Measurements from ENCODE around the gene CSF3. TPM values are rescaled to one million over a fixed set of nuclear protein-coding genes. Genes with fewer than 3 reads are reported as not detected.
"Not testable (repeated sequence)": the region's sequence is repeated elsewhere in the genome, so short reads cannot be mapped to it uniquely, and the experiment has no call there.

The CSF3 gene
- total RNA-seq, 2 experiments from 2014 or later: not detected

GRCh38 chr17:40004072-40004471 lies 11.2 kb upstream of the CSF3 start:
- no peaks in the 10 kb centered on the region for H3K4me1 ChIP-seq (ENCODE audit: insufficient read depth, low read length, poor library complexity, severe bottlenecking)
- H4K20me1 ChIP-seq (ENCODE audit: insufficient read depth, low read length): no peaks in the 10 kb centered on the region
- no peaks in the 10 kb centered on the region for H3K79me2 ChIP-seq (ENCODE audit: insufficient read depth, low read depth, low read length)
- no peaks in the 10 kb centered on the region for H3K9me3 ChIP-seq (ENCODE audit: low read length)
- BruUV-seq (replicated peaks): no TSS peak
- no peak overlapping the region for H3K27ac ChIP-seq (ENCODE audit: low read depth, low read length, poor library complexity, severe bottlenecking)
- no peaks in the 10 kb centered on the region for H3K36me3 ChIP-seq (ENCODE audit: insufficient read depth, low read length)
- no peak overlapping the region for H3K4me2 ChIP-seq (ENCODE audit: low read length)
- no peaks in the 10 kb centered on the region for H3K9me2 ChIP-seq (ENCODE audit: insufficient read depth, low read length)
- DNase-seq (ENCODE audit: low spot score): no peak
- intact Hi-C loops (cut with micrococcal nuclease; ENCODE audit: unreplicated experiment): no loop called here
- no peak overlapping the region for H3K4me3 ChIP-seq (ENCODE audit: low read depth, low read length, poor library complexity, severe bottlenecking)
- TF ChIP-seq EZH2phosphoT487 (IDR thresholded peaks at IDR 0.05; ENCODE audit: borderline replicate concordance, low read depth, low read length): no peak
- TF ChIP-seq, protein P1, sequence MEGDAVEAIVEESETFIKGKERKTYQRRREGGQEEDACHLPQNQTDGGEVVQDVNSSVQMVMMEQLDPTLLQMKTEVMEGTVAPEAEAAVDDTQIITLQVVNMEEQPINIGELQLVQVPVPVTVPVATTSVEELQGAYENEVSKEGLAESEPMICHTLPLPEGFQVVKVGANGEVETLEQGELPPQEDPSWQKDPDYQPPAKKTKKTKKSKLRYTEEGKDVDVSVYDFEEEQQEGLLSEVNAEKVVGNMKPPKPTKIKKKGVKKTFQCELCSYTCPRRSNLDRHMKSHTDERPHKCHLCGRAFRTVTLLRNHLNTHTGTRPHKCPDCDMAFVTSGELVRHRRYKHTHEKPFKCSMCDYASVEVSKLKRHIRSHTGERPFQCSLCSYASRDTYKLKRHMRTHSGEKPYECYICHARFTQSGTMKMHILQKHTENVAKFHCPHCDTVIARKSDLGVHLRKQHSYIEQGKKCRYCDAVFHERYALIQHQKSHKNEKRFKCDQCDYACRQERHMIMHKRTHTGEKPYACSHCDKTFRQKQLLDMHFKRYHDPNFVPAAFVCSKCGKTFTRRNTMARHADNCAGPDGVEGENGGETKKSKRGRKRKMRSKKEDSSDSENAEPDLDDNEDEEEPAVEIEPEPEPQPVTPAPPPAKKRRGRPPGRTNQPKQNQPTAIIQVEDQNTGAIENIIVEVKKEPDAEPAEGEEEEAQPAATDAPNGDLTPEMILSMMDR (conservative IDR thresholded peaks at IDR 0.05; ENCODE audit: low read length): no peak
- no peak overlapping the region for H2AFZ ChIP-seq (ENCODE audit: low read length)
- ChIA-PET CTCF (ENCODE audit: unreplicated experiment) (no interaction called here), POLR2A (no interaction called here)

GRCh38 chr17:40004712-40005111 lies 10.5 kb upstream of the CSF3 start:
- CTCF ChIA-PET (ENCODE audit: unreplicated experiment): no interaction called here
- BruUV-seq (replicated peaks): no TSS peak

DNA sequence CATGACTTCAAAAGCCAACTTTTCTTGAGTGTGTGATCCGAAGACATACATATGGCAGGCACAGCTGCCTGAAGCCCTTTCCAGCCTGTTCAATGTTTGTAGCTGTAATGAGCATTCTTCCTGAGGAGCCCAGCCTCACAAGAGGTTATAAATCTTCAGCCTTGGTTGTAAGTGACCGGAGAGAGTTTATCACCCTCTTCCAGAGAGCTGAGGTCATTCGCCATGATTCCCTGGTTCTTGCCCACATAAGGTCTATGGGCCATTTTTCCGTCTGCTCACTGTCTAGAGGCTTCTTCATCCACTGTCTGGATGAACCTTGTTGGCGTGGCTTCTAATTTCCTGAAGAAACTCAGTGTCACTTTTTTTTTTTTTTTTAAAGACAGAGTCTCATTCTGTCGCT lies 9.7 kb upstream of the CSF3 start:
- no peaks in the 10 kb centered on the region for H4K20me1 ChIP-seq (ENCODE audit: insufficient read depth, low read length)
- H3K4me1 ChIP-seq (ENCODE audit: insufficient read depth, low read length, poor library complexity, severe bottlenecking): peaks cover 8% of the 10 kb centered on the region
- H3K27ac ChIP-seq (ENCODE audit: low read depth, low read length, poor library complexity, severe bottlenecking): no peak overlapping the region
- H3K4me2 ChIP-seq (ENCODE audit: low read length): no peak overlapping the region
- H3K9me3 ChIP-seq (ENCODE audit: low read length): no peaks in the 10 kb centered on the region
- no TSS peak for BruUV-seq (replicated peaks)
- no peaks in the 10 kb centered on the region for H3K79me2 ChIP-seq (ENCODE audit: insufficient read depth, low read depth, low read length)
- H3K4me3 ChIP-seq (ENCODE audit: low read depth, low read length, poor library complexity, severe bottlenecking): no peak overlapping the region
- CTCF ChIA-PET (ENCODE audit: unreplicated experiment): no interaction called here
- POLR2A ChIA-PET: no interaction called here
- H2AFZ ChIP-seq (ENCODE audit: low read length): no peak overlapping the region
- intact Hi-C loops (cut with micrococcal nuclease; ENCODE audit: unreplicated experiment): no loop called here
- DNase-seq (ENCODE audit: low spot score): no peak
- H3K9me2 ChIP-seq (ENCODE audit: insufficient read depth, low read length): no peaks in the 10 kb centered on the region
- no peaks in the 10 kb centered on the region for H3K36me3 ChIP-seq (ENCODE audit: insufficient read depth, low read length)
- no peak for TF ChIP-seq EZH2phosphoT487 (IDR thresholded peaks at IDR 0.05; ENCODE audit: borderline replicate concordance, low read depth, low read length)
- TF ChIP-seq, protein P1 (conservative IDR thresholded peaks at IDR 0.05; ENCODE audit: low read length): no peak

More at GRCh38 chr17:40004712-40005111, 10.5 kb upstream of the CSF3 start:
- H2AFZ ChIP-seq (ENCODE audit: low read length): no peak overlapping the region
- H3K9me3 ChIP-seq (ENCODE audit: low read length): no peaks in the 10 kb centered on the region
- no peak overlapping the region for H3K4me3 ChIP-seq (ENCODE audit: low read depth, low read length, poor library complexity, severe bottlenecking)
- no peaks in the 10 kb centered on the region for H3K79me2 ChIP-seq (ENCODE audit: insufficient read depth, low read depth, low read length)
- no peaks in the 10 kb centered on the region for H3K9me2 ChIP-seq (ENCODE audit: insufficient read depth, low read length)
- no peak for DNase-seq (ENCODE audit: low spot score)
- H3K27ac ChIP-seq (ENCODE audit: low read depth, low read length, poor library complexity, severe bottlenecking): no peak overlapping the region
- H3K36me3 ChIP-seq (ENCODE audit: insufficient read depth, low read length): no peaks in the 10 kb centered on the region
- POLR2A ChIA-PET: no interaction called here
- no peak overlapping the region for H3K4me2 ChIP-seq (ENCODE audit: low read length)
- intact Hi-C loops (cut with micrococcal nuclease; ENCODE audit: unreplicated experiment): no loop called here
- no peaks in the 10 kb centered on the region for H4K20me1 ChIP-seq (ENCODE audit: insufficient read depth, low read length)
- peaks cover under 1% of the 10 kb centered on the region for H3K4me1 ChIP-seq (ENCODE audit: insufficient read depth, low read length, poor library complexity, severe bottlenecking)
- TF ChIP-seq EZH2phosphoT487 (IDR thresholded peaks at IDR 0.05; ENCODE audit: borderline replicate concordance, low read depth, low read length): no peak
- TF ChIP-seq, protein P1 (conservative IDR thresholded peaks at IDR 0.05; ENCODE audit: low read length): no peak

DNA sequence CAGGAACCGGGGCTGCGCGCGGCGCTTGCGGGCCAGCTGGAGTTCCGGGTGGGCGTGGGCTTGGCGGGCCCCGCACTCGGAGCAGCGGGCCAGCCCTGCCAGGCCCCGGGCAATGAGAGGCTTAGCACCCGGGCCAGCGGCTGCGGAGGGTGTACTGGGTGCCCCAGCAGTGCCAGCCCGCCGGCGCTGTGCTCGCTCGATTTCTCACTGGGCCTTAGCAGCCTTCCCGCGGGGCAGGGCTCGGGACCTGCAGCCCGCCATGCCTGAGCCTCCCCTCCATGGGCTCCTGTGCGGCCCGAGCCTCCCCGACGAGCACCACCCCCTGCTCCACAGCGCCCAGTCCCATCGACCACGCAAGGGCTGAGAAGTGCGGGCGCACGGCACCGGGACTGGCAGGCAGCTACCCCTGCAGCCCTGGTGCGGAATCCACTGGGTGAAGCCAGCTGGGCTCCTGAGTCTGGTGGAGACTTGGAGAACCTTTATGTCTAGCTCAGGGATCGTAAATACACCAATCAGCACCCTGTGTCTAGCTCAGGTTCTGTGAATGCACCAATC lies 4.2 kb upstream of the CSF3 start:
- H4K20me1 ChIP-seq (ENCODE audit: insufficient read depth, low read length); intact Hi-C loops (cut with micrococcal nuclease; ENCODE audit: unreplicated experiment); DNase-seq (ENCODE audit: low spot score); BruUV-seq (replicated peaks); H3K4me3 ChIP-seq (ENCODE audit: low read depth, low read length, poor library complexity, severe bottlenecking); H3K27ac ChIP-seq (ENCODE audit: low read depth, low read length, poor library complexity, severe bottlenecking); H3K79me2 ChIP-seq (ENCODE audit: insufficient read depth, low read depth, low read length); H3K4me1 ChIP-seq (ENCODE audit: insufficient read depth, low read length, poor library complexity, severe bottlenecking); H3K4me2 ChIP-seq (ENCODE audit: low read length); H2AFZ ChIP-seq (ENCODE audit: low read length); H3K9me2 ChIP-seq (ENCODE audit: insufficient read depth, low read length); H3K9me3 ChIP-seq (ENCODE audit: low read length); H3K36me3 ChIP-seq (ENCODE audit: insufficient read depth, low read length); POLR2A ChIA-PET: not testable (repeated sequence)
- CTCF ChIA-PET (ENCODE audit: unreplicated experiment): interaction anchor here (0.8 kb wide), 1 partner anchor 15 kb away, joined by 3 read pairs; no protein-coding TSS in a partner anchor
